Measurements from ENCODE around the gene TLR10. TPM values are rescaled to one million over a fixed set of nuclear protein-coding genes. Genes with fewer than 3 reads are reported as not detected.

TLR10 gene
- total and polyA plus RNA-seq, 2 experiments from 2014 or later, result 0.14 TPM; not detected in 1

GRCh38 chr4:38783109-38783460, 295 bp upstream of the TLR10 start:
- H3K4me3 ChIP-seq, result no peak overlapping the region
- Mint-ChIP-seq H3K4me3 (no peak overlapping the region), H3K4me1 (peaks cover 4% of the 10 kb centered on the region; the same call in 2 of the 3 replicates), H3K27me3 (ENCODE audit: insufficient read depth, low read depth, poor library complexity) (peaks cover 5% of the 10 kb centered on the region), H3K27ac (no peak overlapping the region), H3K36me3 (ENCODE audit: low read depth) (no peaks in the 10 kb centered on the region), H3K9me3 (no peaks in the 10 kb centered on the region; the same call in 2 of the 3 replicates)
- H3K9me2 ChIP-seq (ENCODE audit: insufficient read depth), result peaks cover 2% of the 10 kb centered on the region; the same call in 1 of the 2 replicates
- H3K4me2 ChIP-seq, result no peak overlapping the region
- no peak for TF ChIP-seq EZH2 (IDR thresholded peaks at IDR 0.05; ENCODE audit: low read depth, unreplicated experiment)
- TF ChIP-seq JUNB (IDR thresholded peaks at IDR 0.05; ENCODE audit: unreplicated experiment), result no peak
- TF ChIP-seq ZNF331 (CRISPR knock-in tag; IDR thresholded peaks at IDR 0.05; ENCODE audit: low read depth), result no peak
- no peak for TF ChIP-seq ETS1 (IDR thresholded peaks at IDR 0.05)
- H3F3A ChIP-seq (replicated peaks; ENCODE audit: low read depth), result no peaks in the 10 kb centered on the region
- H2AFZ ChIP-seq, result no peak overlapping the region
- no peaks in the 10 kb centered on the region for H4K20me1 ChIP-seq (replicated peaks; ENCODE audit: insufficient read depth)
- no peaks in the 10 kb centered on the region for H3K4me1 ChIP-seq (ENCODE audit: insufficient read depth)
- H3K27me3 ChIP-seq (ENCODE audit: insufficient read depth), result no peaks in the 10 kb centered on the region
- no peak for DNase-seq (ENCODE audit: low spot score)
- ATAC-seq, result peak; percentile 59
- H3K27ac ChIP-seq (ENCODE audit: low read depth), result no peak overlapping the region
- no peaks in the 10 kb centered on the region for H3K79me2 ChIP-seq (replicated peaks; ENCODE audit: insufficient read depth)
- no peaks in the 10 kb centered on the region for H3K36me3 ChIP-seq (ENCODE audit: insufficient read depth)

- Histone ChIP-seq H3K9me2 (ENCODE audit: insufficient read depth) (peaks cover 8% of the 10 kb centered on the region; the same call in 1 of the 2 replicates), H3K27ac (ENCODE audit: low read depth) (no peak overlapping the region), H3K79me2 (replicated peaks; ENCODE audit: insufficient read depth) (no peaks in the 10 kb centered on the region), H3F3A (replicated peaks; ENCODE audit: low read depth) (no peaks in the 10 kb centered on the region), H3K36me3 (ENCODE audit: insufficient read depth) (no peaks in the 10 kb centered on the region), H2AFZ (no peak overlapping the region), H3K4me1 (ENCODE audit: insufficient read depth) (no peaks in the 10 kb centered on the region), H4K20me1 (replicated peaks; ENCODE audit: insufficient read depth) (no peaks in the 10 kb centered on the region), H3K4me2 (no peak overlapping the region), H3K4me3 (no peak overlapping the region), H3K27me3 (ENCODE audit: insufficient read depth) (no peaks in the 10 kb centered on the region)
- ATAC-seq (no peak), DNase-seq (ENCODE audit: low spot score) (no peak)
- no peak overlapping the region for H3K27ac Mint-ChIP-seq
- H3K4me3 Mint-ChIP-seq, result no peak overlapping the region
- H3K27me3 Mint-ChIP-seq (ENCODE audit: insufficient read depth, low read depth, poor library complexity), result peaks cover 4% of the 10 kb centered on the region
- H3K36me3 Mint-ChIP-seq (ENCODE audit: low read depth), result no peaks in the 10 kb centered on the region
- peaks cover 3% of the 10 kb centered on the region; the same call in 2 of the 3 replicates for H3K9me3 Mint-ChIP-seq
- TF ChIP-seq ZNF331 (CRISPR knock-in tag; IDR thresholded peaks at IDR 0.05; ENCODE audit: low read depth) (no peak), JUNB (IDR thresholded peaks at IDR 0.05; ENCODE audit: unreplicated experiment) (no peak), ZNF114 (CRISPR knock-in tag; IDR thresholded peaks at IDR 0.05) (no peak)
- peaks cover 4% of the 10 kb centered on the region; the same call in 2 of the 3 replicates for H3K4me1 Mint-ChIP-seq
These were observed 932 bp downstream of the TLR10 start for GRCh38 chr4:38781854-38782261.

GRCh38 chr4:38780833-38781484, 1.8 kb downstream of the TLR10 start:
- no peaks in the 10 kb centered on the region for H3K4me1 ChIP-seq (ENCODE audit: insufficient read depth)
- TF ChIP-seq POLR2AphosphoS5 (IDR thresholded peaks at IDR 0.05; ENCODE audit: low read depth) (no peak), REST (IDR thresholded peaks at IDR 0.05; ENCODE audit: unreplicated experiment) (no peak), STAT1 (IDR thresholded peaks at IDR 0.05; ENCODE audit: unreplicated experiment) (no peak), CTCF (conservative IDR thresholded peaks at IDR 0.05; ENCODE audit: low read depth in 2 of 2) (no peak)

More at GRCh38 chr4:38780833-38781484, 1.8 kb downstream of the TLR10 start:
- no peak overlapping the region for H3K4me3 Mint-ChIP-seq
- Histone ChIP-seq H3K4me3 (no peak overlapping the region), H3K36me3 (ENCODE audit: insufficient read depth) (no peaks in the 10 kb centered on the region), H3K4me2 (no peak overlapping the region), H3K79me2 (replicated peaks; ENCODE audit: insufficient read depth) (no peaks in the 10 kb centered on the region), H3K27ac (ENCODE audit: low read depth) (no peak overlapping the region), H2AFZ (no peak overlapping the region), H4K20me1 (replicated peaks; ENCODE audit: insufficient read depth) (no peaks in the 10 kb centered on the region), H3K27me3 (ENCODE audit: insufficient read depth) (no peaks in the 10 kb centered on the region), H3K9me2 (ENCODE audit: insufficient read depth) (peaks cover 8% of the 10 kb centered on the region; the same call in 1 of the 2 replicates), H3F3A (replicated peaks; ENCODE audit: low read depth) (no peaks in the 10 kb centered on the region)
- DNase-seq (ENCODE audit: low spot score) (no peak), ATAC-seq (no peak)
- no peak overlapping the region for H3K27ac Mint-ChIP-seq
- no peaks in the 10 kb centered on the region for H3K36me3 Mint-ChIP-seq (ENCODE audit: low read depth)
- peaks cover 4% of the 10 kb centered on the region; the same call in 2 of the 3 replicates for H3K4me1 Mint-ChIP-seq
- H3K27me3 Mint-ChIP-seq (ENCODE audit: insufficient read depth, low read depth, poor library complexity), result peaks cover 4% of the 10 kb centered on the region
- H3K9me3 Mint-ChIP-seq, result peaks cover 3% of the 10 kb centered on the region; the same call in 2 of the 3 replicates
